T-cell (primary cell): ENCODE measurements around the gene GPHN. TPM values are rescaled to one million over a fixed set of nuclear protein-coding genes. Genes with fewer than 3 reads are reported as not detected.

ENCODE experiments used
- ATAC-seq, 4 experiments: fragments of 200-7000 bp in 3 of 4; fragments of 150-1000 bp in 1 of 4; cut with Tn5 transposase; replicated peaks in 1 of 4; 1 replicate in 3 of 4; 2 replicates in 1 of 4; pipeline ENCODE4 v1.10.0; 2021; ENCODE audit warnings: moderate library complexity in 3 of 4, mild to moderate bottlenecking in 2 of 4, moderate number of reproducible peaks in 1 of 4
- CTCF ChIA-PET, 2 donors: fragments of 300-600 bp; sonication (Branson Sonifier 250); formaldehyde crosslinking; loops; one replicate each; lab custom pipeline; 2022; ENCODE audit warnings: antibody characterized with exemption in 2 of 2; lab: Charles Lee
- POLR2A ChIA-PET, 2 donors: fragments of 300-600 bp; sonication (Branson Sonifier 250); formaldehyde crosslinking; loops; one replicate each; lab custom pipeline; 2022; ENCODE audit warnings: antibody characterized with exemption in 2 of 2; lab: Charles Lee
- DNase-seq, 35 experiments: peaks; one replicate each; pipeline versions ENCODE4 v3.0.0 to v3.0.0-alpha.2; 2013 to 2023
- H3K27ac ChIP-seq: one replicate; pipeline ENCODE4 v1.5.1; 2013; ENCODE audit warnings: low read length
- H3K27me3 ChIP-seq, 2 experiments: replicated peaks in 1 of 2; 1 replicate in 1 of 2; 2 replicates in 1 of 2; pipeline versions ENCODE4 v1.6.1 to v1.7.0; 2013; ENCODE audit warnings: low read length in 1 of 2, mixed read lengths in 1 of 2; ENCODE audit not compliant: control insufficient read depth in 2 of 2, insufficient read depth in 2 of 2; ENCODE audit errors: extremely low read depth in 1 of 2
- H3K36me3 ChIP-seq, 2 donors: 1 replicate in 1 of 2; 2 replicates in 1 of 2; pipeline versions ENCODE4 v1.6.1 to v1.7.0; 2013; ENCODE audit warnings: low read length in 1 of 2; ENCODE audit not compliant: control insufficient read depth in 2 of 2, insufficient read depth in 1 of 2; ENCODE audit errors: extremely low read depth in 1 of 2
- H3K4me1 ChIP-seq, 2 experiments: 1 replicate in 1 of 2; 2 replicates in 1 of 2; pipeline versions ENCODE4 v1.6.1 to v1.7.0; 2013; ENCODE audit warnings: low read length in 2 of 2, mixed read lengths in 1 of 2; ENCODE audit not compliant: insufficient read depth in 2 of 2, control insufficient read depth in 1 of 2; ENCODE audit errors: extremely low read depth in 1 of 2
- H3K4me3 ChIP-seq, 2 donors: 1 replicate in 1 of 2; 2 replicates in 1 of 2; pipeline versions ENCODE4 v1.5.1 to v1.7.0; 2013; ENCODE audit warnings: mild to moderate bottlenecking in 2 of 2, low read length in 1 of 2, moderate library complexity in 1 of 2; ENCODE audit not compliant: control insufficient read depth in 1 of 2; ENCODE audit errors: extremely low read depth in 1 of 2
- H3K9me3 ChIP-seq: 2 replicates; pipeline ENCODE4 v1.7.0; 2013
- H3K27ac Mint-ChIP-seq, 2 donors: one replicate each; pipeline ENCODE4 v1.8.0; 2020 to 2021; ENCODE audit warnings: mild to moderate bottlenecking in 2 of 2, mixed read lengths in 2 of 2
- H3K27me3 Mint-ChIP-seq, 2 donors: one replicate each; pipeline ENCODE4 v1.8.0; 2021 to 2022; ENCODE audit warnings: mixed read lengths in 2 of 2
- H3K36me3 Mint-ChIP-seq: one replicate; pipeline ENCODE4 v1.8.0; 2021; ENCODE audit warnings: mixed read lengths
- H3K4me1 Mint-ChIP-seq, 3 donors: one replicate each; pipeline ENCODE4 v1.8.0; 2020 to 2022; ENCODE audit warnings: mixed read lengths in 3 of 3, mild to moderate bottlenecking in 1 of 3
- H3K4me3 Mint-ChIP-seq, 3 donors: one replicate each; pipeline ENCODE4 v1.8.0; 2020 to 2022; ENCODE audit warnings: mild to moderate bottlenecking in 3 of 3, mixed read lengths in 3 of 3, moderate library complexity in 3 of 3
- H3K9me3 Mint-ChIP-seq, 3 donors: one replicate each; pipeline ENCODE4 v1.8.0; 2020 to 2022; ENCODE audit warnings: mixed read lengths in 3 of 3
- WGBS: methylation state at CpG from one replicate; pipeline ENCODE4 v1.1.5; 2013; ENCODE audit warnings: missing lambda C conversion rate; ENCODE audit not compliant: insufficient coverage; 5-methylcytosine and 5-hydroxymethylcytosine counted together
- total RNA-seq, 35 experiments: library from RNA in 6 of 35; stranded (reverse) in 6 of 35; fragments of 120-200 nt in 1 of 35; gene quantifications; one replicate each; pipeline versions ENCODE4 v1.2.1 to v1.2.4 and lab custom pipeline; 2013 to 2026

Gene GPHN
- total RNA-seq, 5 donors from 2014 or later (not counting 1 experiment from before 2014, with no cell fraction given) = 13.9 to 21.1 (median 14.4) TPM

DNA sequence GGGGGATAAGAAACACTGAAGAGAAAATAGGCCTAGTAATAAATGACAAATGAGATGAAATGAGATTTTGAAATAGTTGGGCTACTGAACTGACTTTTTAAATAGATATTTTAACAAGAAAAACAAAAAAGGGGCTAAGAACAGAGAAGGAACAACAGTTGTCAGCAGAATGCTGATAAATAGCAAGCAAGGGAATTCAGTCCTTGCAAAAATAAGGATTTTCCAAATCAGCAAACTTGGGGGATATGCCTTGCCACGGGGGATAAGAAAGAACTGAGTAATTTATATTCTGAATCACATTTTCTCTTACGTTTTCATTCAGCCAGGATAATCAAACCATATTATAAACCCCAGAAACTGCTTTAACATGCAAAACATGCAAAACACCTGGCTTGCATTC lies 34.7 kb upstream of the GPHN start:
- POLR2A ChIA-PET = no interaction called here
- CTCF ChIA-PET = no interaction called here
- Mint-ChIP-seq H3K4me3 (no peak overlapping the region), H3K4me1 (no peaks in the 10 kb centered on the region), H3K9me3 (peaks cover 7 to 22% (median 13%) of the 10 kb centered on the region in 3 donors), H3K36me3 (peaks cover 29% of the 10 kb centered on the region), H3K27ac (no peak overlapping the region), H3K27me3 (no peaks in the 10 kb centered on the region)
- no peaks in the 10 kb centered on the region for H3K36me3 ChIP-seq
- no peak overlapping the region for H3K4me3 ChIP-seq
- H3K27me3 ChIP-seq = no peaks in the 10 kb centered on the region
- 67% methylated on average over 1 of the region's 2 CpGs for WGBS
- DNase-seq (no peak), ATAC-seq (no peak)
- H3K27ac ChIP-seq = no peak overlapping the region
- no peaks in the 10 kb centered on the region for H3K9me3 ChIP-seq
- H3K4me1 ChIP-seq = no peaks in the 10 kb centered on the region

DNA sequence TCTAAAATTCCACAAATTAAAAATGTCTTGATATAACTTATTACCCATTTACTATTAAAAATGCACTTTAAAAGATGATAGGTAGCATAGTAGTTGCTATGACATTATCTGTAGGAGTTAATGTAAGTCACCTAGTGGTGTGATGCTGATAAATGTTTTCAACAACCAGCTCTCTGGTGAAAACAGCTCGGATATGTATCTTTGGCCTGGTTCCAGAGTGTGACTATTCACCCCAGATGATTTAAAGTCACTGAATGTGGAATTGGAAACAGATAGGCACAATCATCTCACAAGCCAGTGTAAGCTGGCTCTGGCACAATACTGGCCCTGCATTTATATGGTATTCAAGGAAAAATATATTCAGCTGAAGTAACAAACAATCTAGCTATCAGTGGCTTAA lies 31.0 kb upstream of the GPHN start:
- H3K27ac ChIP-seq = no peak overlapping the region
- Mint-ChIP-seq H3K4me3 (no peak overlapping the region), H3K27me3 (no peaks in the 10 kb centered on the region), H3K4me1 (no peaks in the 10 kb centered on the region), H3K36me3 (peaks cover 13% of the 10 kb centered on the region), H3K27ac (no peak overlapping the region), H3K9me3 (peaks cover 2 to 9% (median 3%) of the 10 kb centered on the region in 3 donors)
- H3K27me3 ChIP-seq = no peaks in the 10 kb centered on the region
- DNase-seq (no peak), ATAC-seq (no peak)
- no peak overlapping the region for H3K4me3 ChIP-seq
- no peaks in the 10 kb centered on the region for H3K9me3 ChIP-seq
- no CpG with 5 or more reads among the region's 1 CpG for WGBS
- ChIA-PET POLR2A (no interaction called here), CTCF (no interaction called here)
- H3K36me3 ChIP-seq = no peaks in the 10 kb centered on the region
- H3K4me1 ChIP-seq = no peaks in the 10 kb centered on the region

DNA sequence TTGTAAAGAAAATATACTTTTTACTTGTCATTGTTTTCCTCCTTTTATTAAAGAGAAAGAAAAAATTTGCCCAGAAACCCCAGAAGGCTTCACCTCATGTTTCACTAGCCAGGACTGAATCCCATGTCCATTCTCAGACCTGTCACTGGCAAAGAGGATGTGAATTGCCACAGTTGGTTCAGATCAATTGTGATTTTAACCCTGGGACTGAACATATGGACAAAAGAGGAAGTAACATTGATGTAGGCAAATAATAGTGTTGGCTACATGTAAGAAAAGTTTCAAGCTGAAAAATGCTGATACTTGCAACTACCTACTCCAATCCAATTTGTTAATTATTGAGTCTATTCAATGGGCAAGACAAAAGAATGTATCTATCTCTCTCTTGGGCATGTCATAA lies 30.4 kb upstream of the GPHN start:
- no peaks in the 10 kb centered on the region for H3K4me1 Mint-ChIP-seq

DNA sequence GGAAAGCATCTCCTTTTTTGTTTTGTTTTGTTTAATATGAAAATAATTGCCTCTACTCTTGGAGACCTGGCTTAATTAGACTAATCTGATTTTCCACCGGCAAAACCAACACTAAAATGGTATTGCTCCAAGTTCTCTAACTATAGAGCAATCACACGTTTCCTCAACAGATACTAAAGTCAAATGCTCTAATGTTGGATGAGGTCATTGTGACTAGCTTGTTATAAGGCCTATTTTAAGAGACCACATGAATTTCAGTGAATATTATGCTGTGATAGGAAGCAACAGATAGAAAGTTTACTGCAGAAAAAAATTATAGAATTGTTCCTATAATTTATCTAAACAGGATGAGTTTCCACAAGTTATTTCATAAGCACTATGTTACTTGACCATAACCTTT lies 25.1 kb upstream of the GPHN start:
- no peaks in the 10 kb centered on the region for H3K4me1 ChIP-seq
- no peaks in the 10 kb centered on the region for H3K9me3 ChIP-seq
- CTCF ChIA-PET = no interaction called here
- H3K4me3 Mint-ChIP-seq = no peak overlapping the region
- no CpG with 5 or more reads among the region's 2 CpGs for WGBS
- H3K36me3 Mint-ChIP-seq = peaks cover 4% of the 10 kb centered on the region
- H3K4me3 ChIP-seq = no peak overlapping the region
- no peaks in the 10 kb centered on the region for H3K27me3 ChIP-seq
- H3K27ac Mint-ChIP-seq = no peak overlapping the region
- DNase-seq (no peak), ATAC-seq (no peak)
- no peak overlapping the region for H3K27ac ChIP-seq
- no peaks in the 10 kb centered on the region for H3K27me3 Mint-ChIP-seq
- H3K9me3 Mint-ChIP-seq = no peaks in the 10 kb centered on the region
- no peaks in the 10 kb centered on the region for H3K36me3 ChIP-seq
- POLR2A ChIA-PET = no interaction called here
- H3K4me1 Mint-ChIP-seq = peaks cover 0 to 1% (median 0%) of the 10 kb centered on the region in 3 donors

More for the DNA sequence above, 30.4 kb upstream of the GPHN start:
- Histone ChIP-seq H3K27me3 (no peaks in the 10 kb centered on the region), H3K27ac (no peak overlapping the region), H3K4me1 (no peaks in the 10 kb centered on the region), H3K36me3 (no peaks in the 10 kb centered on the region), H3K4me3 (no peak overlapping the region), H3K9me3 (no peaks in the 10 kb centered on the region)
- H3K36me3 Mint-ChIP-seq = peaks cover 7% of the 10 kb centered on the region
- ATAC-seq = no peak
- ChIA-PET CTCF (no interaction called here), POLR2A (no interaction called here)
- DNase-seq = no peak
- peaks cover 0 to 3% (median 0%) of the 10 kb centered on the region in 3 donors for H3K9me3 Mint-ChIP-seq
- H3K27me3 Mint-ChIP-seq = no peaks in the 10 kb centered on the region
- no peak overlapping the region for H3K4me3 Mint-ChIP-seq
- no peak overlapping the region for H3K27ac Mint-ChIP-seq

DNA sequence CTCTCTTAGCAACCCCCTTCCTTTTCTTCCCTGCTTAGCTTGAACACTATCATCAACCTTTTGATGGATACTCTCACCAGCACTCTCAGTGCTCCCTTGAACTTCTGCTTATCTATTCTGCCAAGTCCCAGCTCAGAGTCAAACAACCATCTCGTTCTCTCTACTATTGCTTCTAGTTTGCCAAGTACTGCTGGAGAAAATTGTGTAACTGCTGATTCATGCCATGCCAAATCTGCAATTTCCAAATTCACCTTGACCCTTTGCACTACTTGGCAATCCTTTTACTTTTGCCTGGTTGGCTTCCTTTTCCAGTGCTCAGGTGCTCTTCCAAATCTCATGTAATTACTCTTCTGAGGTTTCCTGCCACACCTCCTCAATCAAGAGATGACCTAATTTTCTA lies 24.6 kb upstream of the GPHN start:
- Mint-ChIP-seq H3K4me1 (peaks cover 0 to 1% (median 0%) of the 10 kb centered on the region in 3 donors), H3K9me3 (no peaks in the 10 kb centered on the region), H3K4me3 (no peak overlapping the region), H3K27me3 (no peaks in the 10 kb centered on the region), H3K36me3 (peaks cover 4% of the 10 kb centered on the region), H3K27ac (no peak overlapping the region)
- Histone ChIP-seq H3K4me3 (no peak overlapping the region), H3K9me3 (no peaks in the 10 kb centered on the region), H3K27me3 (no peaks in the 10 kb centered on the region), H3K4me1 (no peaks in the 10 kb centered on the region), H3K36me3 (no peaks in the 10 kb centered on the region), H3K27ac (no peak overlapping the region)
- ATAC-seq (no peak), DNase-seq (no peak)
- WGBS = 78% methylated on average over 1 of the region's 1 CpG
- CTCF ChIA-PET = no interaction called here
- POLR2A ChIA-PET = no interaction called here

DNA sequence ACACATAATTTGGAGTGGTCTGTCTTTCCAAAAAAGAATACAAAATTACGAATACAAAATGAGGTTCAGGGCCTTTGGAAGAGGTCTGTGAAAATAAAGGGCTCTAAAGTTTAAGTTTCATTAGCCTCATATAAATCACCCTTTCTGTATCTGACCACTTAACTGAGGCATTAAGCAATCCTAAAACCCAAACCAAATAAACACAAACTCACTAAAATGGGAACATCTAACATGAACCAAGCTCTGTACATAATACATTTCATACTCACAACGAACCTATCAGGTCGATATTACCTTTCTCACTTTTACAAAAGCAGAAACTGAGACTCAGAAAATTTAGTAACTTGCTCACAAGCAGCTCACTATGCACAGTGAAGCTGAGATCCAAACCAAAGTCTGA lies 22.9 kb upstream of the GPHN start:
- Mint-ChIP-seq H3K4me3 (no peak overlapping the region), H3K9me3 (no peaks in the 10 kb centered on the region), H3K36me3 (peaks cover 4% of the 10 kb centered on the region), H3K27ac (no peak overlapping the region), H3K4me1 (peaks cover 0 to 1% (median 0%) of the 10 kb centered on the region in 3 donors), H3K27me3 (no peaks in the 10 kb centered on the region)
- H3K27me3 ChIP-seq = no peaks in the 10 kb centered on the region
- no peaks in the 10 kb centered on the region for H3K4me1 ChIP-seq
- H3K27ac ChIP-seq = no peak overlapping the region
- ChIA-PET CTCF (no interaction called here), POLR2A (interaction anchor here in 1 of 2 donors (0.6 kb wide), 1 partner anchor 1346 kb away, joined by 3 read pairs; no protein-coding TSS in a partner anchor)
- ATAC-seq (no peak), DNase-seq (no peak)
- 84% methylated on average over 2 of the region's 3 CpGs for WGBS
- H3K4me3 ChIP-seq = no peak overlapping the region
- no peaks in the 10 kb centered on the region for H3K36me3 ChIP-seq
- no peaks in the 10 kb centered on the region for H3K9me3 ChIP-seq

DNA sequence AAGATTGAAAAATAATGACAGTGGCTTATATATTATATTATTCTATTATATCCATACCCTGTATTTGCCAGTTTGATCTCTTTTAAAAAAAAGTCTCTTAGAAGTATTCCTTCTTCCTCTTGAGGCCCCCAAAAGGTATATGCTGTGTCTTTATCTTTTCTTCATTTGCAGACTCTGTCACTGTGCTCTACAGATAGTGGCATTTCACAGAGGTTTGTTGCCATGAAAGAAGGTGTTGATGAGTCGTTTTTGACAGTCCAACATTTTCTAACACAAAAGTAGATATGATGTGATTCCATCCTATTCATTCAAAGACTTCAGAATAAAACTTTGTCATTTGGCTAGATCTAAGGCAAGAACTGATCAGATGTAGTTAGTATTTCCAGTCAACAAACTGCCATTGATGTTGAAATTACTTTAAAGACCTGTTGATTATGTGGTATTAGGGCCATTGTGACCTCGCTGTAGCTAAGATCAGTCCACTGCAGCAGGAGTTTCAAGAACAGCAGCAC lies 22.0 kb upstream of the GPHN start, which contains the start of gene CCDC196:
Gene CCDC196 (plus strand): TSS at position 462 of the 512 bp plus-strand sequence. CDS start 132 bp downstream, outside the sequence.
- no peak for DNase-seq
- peaks cover 0 to 1% (median 0%) of the 10 kb centered on the region in 3 donors for H3K4me1 Mint-ChIP-seq
- no peak within 1 kb of the TSS for H3K27ac Mint-ChIP-seq
- Histone ChIP-seq H3K27me3 (no peaks in the 10 kb centered on the region), H3K4me3 (no peak within 1 kb of the TSS), H3K27ac (no peak within 1 kb of the TSS), H3K4me1 (no peaks in the 10 kb centered on the region), H3K36me3 (no peaks in the 10 kb centered on the region), H3K9me3 (no peaks in the 10 kb centered on the region)
- ChIA-PET POLR2A (no interaction called here), CTCF (interaction anchor here in 1 of 2 donors (0.6 kb wide), 1 partner anchor 127 kb away, joined by 4 read pairs; no protein-coding TSS in a partner anchor)
- no peak within 1 kb of the TSS for H3K4me3 Mint-ChIP-seq
- no peak for ATAC-seq
- peaks cover 4% of the 10 kb centered on the region for H3K36me3 Mint-ChIP-seq
- H3K9me3 Mint-ChIP-seq = no peaks in the 10 kb centered on the region
- no peaks in the 10 kb centered on the region for H3K27me3 Mint-ChIP-seq
- no CpG with 5 or more reads among the region's 2 CpGs for WGBS
